Measurements from ENCODE around the gene CHAF1B.

The CHAF1B gene

GRCh38 chr21:36463991-36464390 lies 78.8 kb downstream of the CHAF1B start:
- no peak for DNase-seq

GRCh38 chr21:36464590-36464989 lies 79.4 kb downstream of the CHAF1B start:
- no peak for DNase-seq

GRCh38 chr21:36465478-36465877 lies 80.3 kb downstream of the CHAF1B start:
- no peak for DNase-seq

GRCh38 chr21:36466061-36466511 lies 80.9 kb downstream of the CHAF1B start:
- DNase-seq: no peak

Data from fibroblast of skin of abdomen (primary cell).